ENCODE data around the gene GTPBP3. TPM values are rescaled to one million over a fixed set of nuclear protein-coding genes. Genes with fewer than 3 reads are reported as not detected.
A peak's percentile ranks its signal among the peaks of the same experiment; 100 is the strongest.

GTPBP3 gene
- polyA plus RNA-seq, 3 donors, result 1.0 to 22.0 (median 1.7) TPM

- Histone ChIP-seq H4K20me1 (ENCODE audit: insufficient read depth, low read length) (no peaks in the 10 kb centered on the region), H3K4me2 (replicated peaks; ENCODE audit: extremely low read depth, low read length, poor library complexity, severe bottlenecking) (no peak overlapping the region), H3K79me2 (ENCODE audit: insufficient read depth, low read length) (peaks cover 9% of the 10 kb centered on the region), H3K27ac (ENCODE audit: low read depth in 1 of 2, low read length in 2 of 2) (no peak overlapping the region), H2AFZ (ENCODE audit: insufficient read depth, low read depth, low read length, poor library complexity, severe bottlenecking) (no peak overlapping the region), H3K36me3 (replicated peaks in 1 of 2; ENCODE audit: control insufficient read depth in 1 of 2, insufficient read depth in 2 of 2, low read length in 2 of 2) (peaks cover 4 to 6% of the 10 kb centered on the region in 2 donors), H3K9me3 (replicated peaks in 1 of 2; ENCODE audit: control insufficient read depth in 1 of 2, insufficient read depth in 1 of 2, low read length in 2 of 2) (no peaks in the 10 kb centered on the region), H3K9ac (ENCODE audit: insufficient read depth, low read length, poor library complexity, severe bottlenecking) (no peak overlapping the region), H3K4me1 (ENCODE audit: control insufficient read depth in 1 of 2, insufficient read depth in 2 of 2, low read length in 2 of 2) (peaks cover 27 to 37% of the 10 kb centered on the region in 2 donors), H3K27me3 (ENCODE audit: control insufficient read depth in 2 of 2, insufficient read depth in 2 of 2, low read length in 2 of 2) (no peaks in the 10 kb centered on the region), H3K4me3 (replicated peaks in 1 of 3; ENCODE audit: low read depth in 2 of 3, low read length in 3 of 3) (no peak overlapping the region)
- peak overlapping the region in 1 of 7 donors; percentile 61 for H3K27ac Mint-ChIP-seq
- DNase-seq, result no peak
- intact Hi-C loops (cut with micrococcal nuclease), result no loop called here
- H3K4me1 Mint-ChIP-seq, result peaks cover 21% of the 10 kb centered on the region
- peaks cover 0 to 1% (median 0%) of the 10 kb centered on the region in 3 donors for H3K27me3 Mint-ChIP-seq (ENCODE audit: low read depth in 3 of 3)
- no peaks in the 10 kb centered on the region for H3K9me3 Mint-ChIP-seq
- H3K4me3 Mint-ChIP-seq, result no peak overlapping the region
- TF ChIP-seq CTCF (IDR thresholded peaks at IDR 0.05), result no peak
- WGBS (ENCODE audit: insufficient coverage), result 88% methylated on average over 21 of the region's 21 CpGs
- peaks cover 9 to 17% of the 10 kb centered on the region in 2 donors for H3K36me3 Mint-ChIP-seq
Observed at GRCh38 chr19:17340302-17340870, 3.0 kb downstream of the GTPBP3 start.

- H3K4me3 Mint-ChIP-seq, result no peak overlapping the region
- no peak overlapping the region for H3K27ac ChIP-seq (ENCODE audit: low read depth in 1 of 2, low read length in 2 of 2)
- no peak overlapping the region for H3K27ac Mint-ChIP-seq
- peaks cover 5% of the 10 kb centered on the region for H3K79me2 ChIP-seq (ENCODE audit: insufficient read depth, low read length)
- peaks cover 0 to 1% (median 0%) of the 10 kb centered on the region in 3 donors for H3K27me3 Mint-ChIP-seq (ENCODE audit: low read depth in 3 of 3)
- H3K4me1 Mint-ChIP-seq, result peaks cover 20% of the 10 kb centered on the region
- peaks cover 9 to 17% of the 10 kb centered on the region in 2 donors for H3K36me3 Mint-ChIP-seq
- no peak overlapping the region for H3K4me3 ChIP-seq (replicated peaks in 1 of 3; ENCODE audit: low read depth in 2 of 3, low read length in 3 of 3)
- no peaks in the 10 kb centered on the region for H3K9me3 ChIP-seq (replicated peaks in 1 of 2; ENCODE audit: control insufficient read depth in 1 of 2, insufficient read depth in 1 of 2, low read length in 2 of 2)
- intact Hi-C loops (cut with micrococcal nuclease), result no loop called here
- no peak overlapping the region for H3K9ac ChIP-seq (ENCODE audit: insufficient read depth, low read length, poor library complexity, severe bottlenecking)
- H4K20me1 ChIP-seq (ENCODE audit: insufficient read depth, low read length), result no peaks in the 10 kb centered on the region
- H3K4me2 ChIP-seq (replicated peaks; ENCODE audit: extremely low read depth, low read length, poor library complexity, severe bottlenecking), result no peak overlapping the region
- no peak for TF ChIP-seq CTCF (IDR thresholded peaks at IDR 0.05)
- H2AFZ ChIP-seq (ENCODE audit: insufficient read depth, low read depth, low read length, poor library complexity, severe bottlenecking), result no peak overlapping the region
- H3K9me3 Mint-ChIP-seq, result no peaks in the 10 kb centered on the region
- WGBS (ENCODE audit: insufficient coverage), result 82% methylated on average over 13 of the region's 17 CpGs
- no peak for DNase-seq
- peaks cover 4 to 6% of the 10 kb centered on the region in 2 donors for H3K36me3 ChIP-seq (replicated peaks in 1 of 2; ENCODE audit: control insufficient read depth in 1 of 2, insufficient read depth in 2 of 2, low read length in 2 of 2)
- H3K4me1 ChIP-seq (ENCODE audit: control insufficient read depth in 1 of 2, insufficient read depth in 2 of 2, low read length in 2 of 2), result peaks cover 21 to 31% of the 10 kb centered on the region in 2 donors
- no peaks in the 10 kb centered on the region for H3K27me3 ChIP-seq (ENCODE audit: control insufficient read depth in 2 of 2, insufficient read depth in 2 of 2, low read length in 2 of 2)
Observed at GRCh38 chr19:17340871-17341357, 3.6 kb downstream of the GTPBP3 start.

All from CD14-positive monocyte (primary cell).